Activated T-helper 2 cell treated with anti-CD3 and anti-CD28 coated beads, Interferon-gamma antibody, Interleukin-2, Interleukin-4, amounts not matched to agents 10 μg/mL and 5 μg/mL and 100 μg/mL, durations not matched to agents 14 hours and 24 hours and 36 hours (primary cell): Measurements from ENCODE around the gene PTPRE. TPM values are rescaled to one million over a fixed set of nuclear protein-coding genes. Genes with fewer than 3 reads are reported as not detected.

Experiments
- DNase-seq: peaks from one replicate; pipeline ENCODE4 v3.0.0; 2021; ENCODE audit warnings: low spot score
- H3K27ac Mint-ChIP-seq: one replicate; pipeline ENCODE4 v1.8.0; 2021; ENCODE audit warnings: mixed read lengths
- H3K27me3 Mint-ChIP-seq: one replicate; pipeline ENCODE4 v1.8.0; 2021; ENCODE audit warnings: low read depth, mixed read lengths
- H3K36me3 Mint-ChIP-seq: one replicate; pipeline ENCODE4 v1.8.0; 2021; ENCODE audit warnings: low read depth, mixed read lengths
- H3K4me1 Mint-ChIP-seq: one replicate; pipeline ENCODE4 v1.8.0; 2021; ENCODE audit warnings: low read depth, mixed read lengths
- H3K4me3 Mint-ChIP-seq: one replicate; pipeline ENCODE4 v1.8.0; 2021; ENCODE audit warnings: low read depth, mild to moderate bottlenecking, moderate library complexity, mixed read lengths
- H3K9me3 Mint-ChIP-seq: one replicate; pipeline ENCODE4 v1.8.0; 2021; ENCODE audit warnings: mixed read lengths
- intact Hi-C: fragments of 100-400 bp; cut with micrococcal nuclease; formaldehyde crosslinking; loops from one replicate; pipeline ENCODE4 v1.15.1; 2023
- total RNA-seq: library from RNA; stranded (reverse); gene quantifications from 2 replicates; pipeline ENCODE4 v1.2.3, GENCODE V29; 2022

The PTPRE gene
- total RNA-seq, 1 donor from 2014 or later, result 16.8 TPM

GRCh38 chr10:127874671-127875448 lies 32.0 kb upstream of the PTPRE start:
- intact Hi-C loops, result no loop called here
- Mint-ChIP-seq H3K4me3 (no peak overlapping the region), H3K36me3 (no peaks in the 10 kb centered on the region), H3K27ac (no peak overlapping the region), H3K9me3 (no peaks in the 10 kb centered on the region), H3K27me3 (peaks cover 7% of the 10 kb centered on the region), H3K4me1 (peaks cover 15% of the 10 kb centered on the region)
- no peak for DNase-seq

GRCh38 chr10:127875449-127875765 lies 31.5 kb upstream of the PTPRE start:
- Mint-ChIP-seq H3K36me3 (no peaks in the 10 kb centered on the region), H3K4me1 (peaks cover 17% of the 10 kb centered on the region), H3K27me3 (peaks cover 5% of the 10 kb centered on the region), H3K27ac (no peak overlapping the region), H3K4me3 (no peak overlapping the region), H3K9me3 (no peaks in the 10 kb centered on the region)
- DNase-seq, result no peak
- intact Hi-C loops, result no loop called here

- H3K4me1 Mint-ChIP-seq, result peaks cover 18% of the 10 kb centered on the region
- DNase-seq, result no peak
- H3K36me3 Mint-ChIP-seq, result no peaks in the 10 kb centered on the region
- H3K27me3 Mint-ChIP-seq, result peaks cover 4% of the 10 kb centered on the region
- H3K27ac Mint-ChIP-seq, result no peak overlapping the region
- intact Hi-C loops, result no loop called here
- no peak overlapping the region for H3K4me3 Mint-ChIP-seq
- H3K9me3 Mint-ChIP-seq, result no peaks in the 10 kb centered on the region
Observed at GRCh38 chr10:127875916-127876315, 31.0 kb upstream of the PTPRE start.

- Mint-ChIP-seq H3K4me1 (peaks cover 18% of the 10 kb centered on the region), H3K4me3 (no peak overlapping the region), H3K27me3 (no peaks in the 10 kb centered on the region), H3K9me3 (no peaks in the 10 kb centered on the region), H3K27ac (no peak overlapping the region), H3K36me3 (no peaks in the 10 kb centered on the region)
- DNase-seq, result no peak
- intact Hi-C loops, result no loop called here
Observed at GRCh38 chr10:127877116-127877515, 29.8 kb upstream of the PTPRE start.

- DNase-seq, result no peak
- intact Hi-C loops, result no loop called here
- H3K9me3 Mint-ChIP-seq, result no peaks in the 10 kb centered on the region
- no peak overlapping the region for H3K27ac Mint-ChIP-seq
- H3K27me3 Mint-ChIP-seq, result no peaks in the 10 kb centered on the region
- H3K4me1 Mint-ChIP-seq, result peaks cover 21% of the 10 kb centered on the region
- H3K36me3 Mint-ChIP-seq, result no peaks in the 10 kb centered on the region
- H3K4me3 Mint-ChIP-seq, result no peak overlapping the region
Observed at GRCh38 chr10:127877699-127878098, 29.2 kb upstream of the PTPRE start.

- no peaks in the 10 kb centered on the region for H3K9me3 Mint-ChIP-seq
- no peak for DNase-seq
Observed at GRCh38 chr10:127878475-127879055, 28.3 kb upstream of the PTPRE start.

GRCh38 chr10:127880557-127880956 lies 26.3 kb upstream of the PTPRE start:
- H3K27ac Mint-ChIP-seq, result no peak overlapping the region

More at GRCh38 chr10:127878475-127879055, 28.3 kb upstream of the PTPRE start:
- Mint-ChIP-seq H3K4me1 (peaks cover 21% of the 10 kb centered on the region), H3K4me3 (no peak overlapping the region), H3K27ac (peak overlapping the region; percentile 24), H3K27me3 (no peaks in the 10 kb centered on the region), H3K36me3 (no peaks in the 10 kb centered on the region)
- intact Hi-C loops, result no loop called here

GRCh38 chr10:127881262-127881661 lies 25.6 kb upstream of the PTPRE start:
- peaks cover 21% of the 10 kb centered on the region for H3K4me1 Mint-ChIP-seq
- no peaks in the 10 kb centered on the region for H3K9me3 Mint-ChIP-seq
- no peak overlapping the region for H3K27ac Mint-ChIP-seq
- no peak for DNase-seq
- H3K4me3 Mint-ChIP-seq, result no peak overlapping the region
- H3K27me3 Mint-ChIP-seq, result no peaks in the 10 kb centered on the region
- H3K36me3 Mint-ChIP-seq, result no peaks in the 10 kb centered on the region
- intact Hi-C loops, result no loop called here

More at GRCh38 chr10:127880557-127880956, 26.3 kb upstream of the PTPRE start:
- Mint-ChIP-seq H3K27me3 (no peaks in the 10 kb centered on the region), H3K36me3 (no peaks in the 10 kb centered on the region), H3K4me1 (peaks cover 21% of the 10 kb centered on the region), H3K4me3 (no peak overlapping the region), H3K9me3 (no peaks in the 10 kb centered on the region)
- DNase-seq, result no peak
- intact Hi-C loops, result no loop called here

- no peak for DNase-seq
Observed at GRCh38 chr10:127882391-127882790, 24.5 kb upstream of the PTPRE start.

GRCh38 chr10:127882801-127883459 lies 24.0 kb upstream of the PTPRE start:
- intact Hi-C loops, result no loop called here
- H3K36me3 Mint-ChIP-seq, result no peaks in the 10 kb centered on the region
- H3K27ac Mint-ChIP-seq, result no peak overlapping the region
- peaks cover 12% of the 10 kb centered on the region for H3K4me1 Mint-ChIP-seq
- DNase-seq, result no peak
- H3K4me3 Mint-ChIP-seq, result no peak overlapping the region
- H3K27me3 Mint-ChIP-seq, result no peaks in the 10 kb centered on the region
- H3K9me3 Mint-ChIP-seq, result no peaks in the 10 kb centered on the region

More at GRCh38 chr10:127882391-127882790, 24.5 kb upstream of the PTPRE start:
- Mint-ChIP-seq H3K4me1 (peaks cover 17% of the 10 kb centered on the region), H3K4me3 (no peak overlapping the region), H3K36me3 (no peaks in the 10 kb centered on the region), H3K27me3 (no peaks in the 10 kb centered on the region), H3K27ac (no peak overlapping the region), H3K9me3 (no peaks in the 10 kb centered on the region)
- intact Hi-C loops, result no loop called here

GRCh38 chr10:127883516-127883915 lies 23.4 kb upstream of the PTPRE start:
- intact Hi-C loops, result no loop called here
- no peaks in the 10 kb centered on the region for H3K9me3 Mint-ChIP-seq
- DNase-seq, result no peak
- no peaks in the 10 kb centered on the region for H3K27me3 Mint-ChIP-seq
- H3K27ac Mint-ChIP-seq, result no peak overlapping the region
- H3K4me3 Mint-ChIP-seq, result no peak overlapping the region
- H3K36me3 Mint-ChIP-seq, result no peaks in the 10 kb centered on the region
- peaks cover 7% of the 10 kb centered on the region for H3K4me1 Mint-ChIP-seq

- intact Hi-C loops, result no loop called here
- Mint-ChIP-seq H3K4me3 (no peak overlapping the region), H3K9me3 (no peaks in the 10 kb centered on the region), H3K27ac (no peak overlapping the region), H3K27me3 (no peaks in the 10 kb centered on the region), H3K4me1 (peaks cover 6% of the 10 kb centered on the region), H3K36me3 (no peaks in the 10 kb centered on the region)
- DNase-seq, result no peak
Observed at GRCh38 chr10:127884501-127884900, 22.4 kb upstream of the PTPRE start.

GRCh38 chr10:127886371-127887051 lies 20.4 kb upstream of the PTPRE start:
- Mint-ChIP-seq H3K36me3 (no peaks in the 10 kb centered on the region), H3K4me3 (no peak overlapping the region), H3K27ac (no peak overlapping the region), H3K27me3 (no peaks in the 10 kb centered on the region), H3K9me3 (no peaks in the 10 kb centered on the region), H3K4me1 (peaks cover 3% of the 10 kb centered on the region)
- intact Hi-C loops, result no loop called here
- no peak for DNase-seq
